ENCODE data around the gene C1orf21.

DNA sequence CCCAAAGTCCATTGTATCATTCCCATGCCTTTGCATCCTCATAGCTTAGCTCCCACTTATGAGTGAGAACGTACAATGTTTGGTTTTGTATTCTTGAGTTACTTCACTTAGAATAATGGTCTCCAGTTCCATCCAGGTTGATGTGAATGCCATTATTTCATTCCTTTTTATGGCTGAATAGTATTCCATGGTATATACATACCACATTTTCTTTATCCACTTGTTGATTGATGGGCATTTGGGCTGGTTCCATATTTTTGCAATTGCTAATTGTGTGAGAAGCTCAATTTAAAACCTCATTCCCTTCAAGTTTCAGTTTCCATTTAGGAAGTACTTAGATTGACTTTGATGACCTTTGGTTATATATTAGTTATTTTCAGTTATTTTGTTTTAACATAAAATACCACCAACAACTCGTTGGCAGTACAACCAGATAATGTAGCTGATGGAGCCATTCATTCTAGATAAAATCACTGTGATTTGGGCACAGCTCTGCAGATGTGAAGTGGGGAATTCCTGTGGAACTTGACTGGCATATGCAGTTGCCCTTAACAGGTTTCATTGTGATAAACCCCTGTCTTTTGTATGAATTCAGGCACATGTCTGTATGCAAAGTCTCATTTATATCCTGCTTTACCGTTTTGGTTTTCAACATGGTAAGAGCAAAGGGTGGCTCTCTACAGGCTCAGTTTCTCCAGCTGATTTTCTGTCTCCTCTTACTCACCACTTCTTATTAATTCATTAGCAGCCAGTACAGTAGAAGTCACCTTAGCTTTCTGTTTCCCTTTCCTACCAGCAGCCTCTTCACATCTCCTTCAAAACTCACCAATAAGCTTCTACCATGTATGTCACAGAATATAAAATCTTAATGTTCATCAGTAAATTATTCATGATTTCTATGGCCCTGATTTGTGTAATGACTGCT is 170.9 kb downstream of the C1orf21 start:
- TF ChIP-seq, protein P1, sequence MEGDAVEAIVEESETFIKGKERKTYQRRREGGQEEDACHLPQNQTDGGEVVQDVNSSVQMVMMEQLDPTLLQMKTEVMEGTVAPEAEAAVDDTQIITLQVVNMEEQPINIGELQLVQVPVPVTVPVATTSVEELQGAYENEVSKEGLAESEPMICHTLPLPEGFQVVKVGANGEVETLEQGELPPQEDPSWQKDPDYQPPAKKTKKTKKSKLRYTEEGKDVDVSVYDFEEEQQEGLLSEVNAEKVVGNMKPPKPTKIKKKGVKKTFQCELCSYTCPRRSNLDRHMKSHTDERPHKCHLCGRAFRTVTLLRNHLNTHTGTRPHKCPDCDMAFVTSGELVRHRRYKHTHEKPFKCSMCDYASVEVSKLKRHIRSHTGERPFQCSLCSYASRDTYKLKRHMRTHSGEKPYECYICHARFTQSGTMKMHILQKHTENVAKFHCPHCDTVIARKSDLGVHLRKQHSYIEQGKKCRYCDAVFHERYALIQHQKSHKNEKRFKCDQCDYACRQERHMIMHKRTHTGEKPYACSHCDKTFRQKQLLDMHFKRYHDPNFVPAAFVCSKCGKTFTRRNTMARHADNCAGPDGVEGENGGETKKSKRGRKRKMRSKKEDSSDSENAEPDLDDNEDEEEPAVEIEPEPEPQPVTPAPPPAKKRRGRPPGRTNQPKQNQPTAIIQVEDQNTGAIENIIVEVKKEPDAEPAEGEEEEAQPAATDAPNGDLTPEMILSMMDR (optimal IDR thresholded peaks at IDR 0.05 in 1 of 3, IDR thresholded peaks at IDR 0.05 in 1 of 3, conservative IDR thresholded peaks at IDR 0.05 in 1 of 3; ENCODE audit: extremely low read depth in 1 of 3, insufficient read depth in 2 of 3, low read length in 3 of 3): no peak
- no peak for TF ChIP-seq EZH2 (IDR thresholded peaks at IDR 0.05; ENCODE audit: low read length)
